Measurements from ENCODE around the gene STK17A. TPM values are rescaled to one million over a fixed set of nuclear protein-coding genes. Genes with fewer than 3 reads are reported as not detected.

Gene STK17A
- total RNA-seq, 1 experiment from 2014 or later: 9.8 TPM

- H3K27me3 Mint-ChIP-seq (ENCODE audit: low read depth): no peaks in the 10 kb centered on the region
- no peak overlapping the region for H3K4ac ChIP-seq (ENCODE audit: low read depth, low read length)
- H2BK20ac ChIP-seq (ENCODE audit: low read depth, low read length, poor library complexity, severe bottlenecking): no peak overlapping the region
- no peak overlapping the region for H3K9ac ChIP-seq (ENCODE audit: extremely low read depth, insufficient read length, low read length)
- H2BK5ac ChIP-seq (ENCODE audit: insufficient read length, low read length): no peak overlapping the region
- H4K91ac ChIP-seq (ENCODE audit: insufficient read length, low read depth, low read length): no peak overlapping the region
- H4K8ac ChIP-seq (replicated peaks; ENCODE audit: insufficient read length, low read depth, low read length): no peak overlapping the region
- no peaks in the 10 kb centered on the region for H3K23me2 ChIP-seq (ENCODE audit: insufficient read length, low read depth, low read length, poor library complexity, severe bottlenecking)
- no peaks in the 10 kb centered on the region for H3K9me3 ChIP-seq (ENCODE audit: control insufficient read depth, low read depth, low read length)
- H3K4me1 Mint-ChIP-seq: peaks cover 4 to 8% of the 10 kb centered on the region in 2 experiments
- no peak overlapping the region for H3T11ph ChIP-seq (ENCODE audit: low read length)
- no peak overlapping the region for H3K27ac ChIP-seq (ENCODE audit: insufficient read length, low read depth, low read length)
- no peak for DNase-seq
- H3K56ac ChIP-seq (ENCODE audit: insufficient read length, low read depth, low read length): no peak overlapping the region
- H4K5ac ChIP-seq (ENCODE audit: insufficient read length, low read depth, low read length): no peak overlapping the region
- no peaks in the 10 kb centered on the region for H3K27me3 ChIP-seq (ENCODE audit: insufficient read depth, low read length)
- no peak overlapping the region for H2AFZ ChIP-seq (ENCODE audit: low read length)
- no peak overlapping the region for H2BK15ac ChIP-seq (ENCODE audit: low read depth, low read length)
- H3K4me2 ChIP-seq (ENCODE audit: insufficient read depth, insufficient read length, low read length): no peak overlapping the region
- H2BK12ac ChIP-seq (ENCODE audit: insufficient read length, low read depth, low read length): no peak overlapping the region
- no CpG with 5 or more reads among the region's 4 CpGs for WGBS (ENCODE audit: extremely low coverage, insufficient read length, low lambda C conversion rate)
- no peak overlapping the region; a peak in 1 of 5 replicates for H3K4me3 Mint-ChIP-seq
- no peak overlapping the region for H2AK5ac ChIP-seq (ENCODE audit: insufficient read length, low read length)
- peaks cover 23% of the 10 kb centered on the region; the same call in 1 of the 2 replicates for H3K79me2 ChIP-seq (ENCODE audit: insufficient read depth, low read length)
- H3K14ac ChIP-seq (ENCODE audit: insufficient read depth, low read length): no peak overlapping the region
- H3K79me1 ChIP-seq (ENCODE audit: insufficient read depth, low read depth, low read length, poor library complexity, severe bottlenecking): peaks cover 6% of the 10 kb centered on the region
- 0 out of 7 replicates have a peak overlapping the region, but pooled peaks of 1 of the 3 experiments have one; percentile 38 for H3K27ac Mint-ChIP-seq
- no peak overlapping the region for H2BK120ac ChIP-seq (ENCODE audit: low read depth, low read length, poor library complexity, severe bottlenecking)
- H3K9me3 Mint-ChIP-seq: peaks cover 6 to 37% of the 10 kb centered on the region in 2 experiments; a peak in 4 of 5 replicates
- no peaks in the 10 kb centered on the region; the same call in 1 of the 2 replicates for H3K4me1 ChIP-seq (ENCODE audit: insufficient read depth, low read length)
- H3K36me3 Mint-ChIP-seq (ENCODE audit: insufficient read depth in 1 of 3, low read depth in 3 of 3): peaks cover 4 to 35% (median 30%) of the 10 kb centered on the region in 3 experiments; a peak in 6 of 7 replicates
- no peak overlapping the region for H3K23ac ChIP-seq (ENCODE audit: insufficient read length, low read depth, low read length)
- H3K18ac ChIP-seq (ENCODE audit: insufficient read length, low read depth, low read length): no peak overlapping the region
- H4K20me1 ChIP-seq (ENCODE audit: control insufficient read depth, insufficient read depth, insufficient read length): no peaks in the 10 kb centered on the region
- TF ChIP-seq CTCF (conservative IDR thresholded peaks at IDR 0.05): no peak
Observed at GRCh38 chr7:43674559-43675436, 91.9 kb downstream of the STK17A start.

Other genes starting within 250 kb of the STK17A start
- 132 and 138 TPM in 2 replicates for gene COA1, start 146.4 kb downstream of the STK17A start, total RNA-seq (2021)
- gene BLVRA, start 175.6 kb downstream of the STK17A start, total RNA-seq (2021): 37.6 and 40.7 TPM in 2 replicates

Measured in H9 (cell line).